Uterus (tissue), 2 donors: ENCODE results near the gene EIF4H.

Experiments used
- CTCF ChIP-seq, 4 experiments: fragments of 200-600 bp in 2 of 4; fragments of 450-650 bp in 2 of 4; sonication (generic) in 2 of 4; IDR thresholded peaks; one replicate each; pipeline ENCODE4 v1.5.1; 2016 to 2019; ENCODE audit warnings: antibody characterized with exemption in 4 of 4, mild to moderate bottlenecking in 2 of 4, moderate library complexity in 1 of 4
- POLR2A ChIP-seq, 2 donors: fragments of 450-650 bp; IDR thresholded peaks; one replicate each; pipeline ENCODE4 v1.6.1; 2016; ENCODE audit warnings: antibody characterized with exemption in 2 of 2, mild to moderate bottlenecking in 1 of 2, moderate library complexity in 1 of 2

- TF ChIP-seq CTCF (IDR thresholded peaks at IDR 0.05) (no peak), POLR2A (IDR thresholded peaks at IDR 0.05) (no peak)
These were observed 20.4 kb upstream of the EIF4H start for GRCh38 chr7:74153736-74154135.
